ENCODE data around the gene GFOD1.
"Not testable (repeated sequence)": the region's sequence is repeated elsewhere in the genome, so short reads cannot be mapped to it uniquely, and the experiment has no call there.

Gene GFOD1

DNA sequence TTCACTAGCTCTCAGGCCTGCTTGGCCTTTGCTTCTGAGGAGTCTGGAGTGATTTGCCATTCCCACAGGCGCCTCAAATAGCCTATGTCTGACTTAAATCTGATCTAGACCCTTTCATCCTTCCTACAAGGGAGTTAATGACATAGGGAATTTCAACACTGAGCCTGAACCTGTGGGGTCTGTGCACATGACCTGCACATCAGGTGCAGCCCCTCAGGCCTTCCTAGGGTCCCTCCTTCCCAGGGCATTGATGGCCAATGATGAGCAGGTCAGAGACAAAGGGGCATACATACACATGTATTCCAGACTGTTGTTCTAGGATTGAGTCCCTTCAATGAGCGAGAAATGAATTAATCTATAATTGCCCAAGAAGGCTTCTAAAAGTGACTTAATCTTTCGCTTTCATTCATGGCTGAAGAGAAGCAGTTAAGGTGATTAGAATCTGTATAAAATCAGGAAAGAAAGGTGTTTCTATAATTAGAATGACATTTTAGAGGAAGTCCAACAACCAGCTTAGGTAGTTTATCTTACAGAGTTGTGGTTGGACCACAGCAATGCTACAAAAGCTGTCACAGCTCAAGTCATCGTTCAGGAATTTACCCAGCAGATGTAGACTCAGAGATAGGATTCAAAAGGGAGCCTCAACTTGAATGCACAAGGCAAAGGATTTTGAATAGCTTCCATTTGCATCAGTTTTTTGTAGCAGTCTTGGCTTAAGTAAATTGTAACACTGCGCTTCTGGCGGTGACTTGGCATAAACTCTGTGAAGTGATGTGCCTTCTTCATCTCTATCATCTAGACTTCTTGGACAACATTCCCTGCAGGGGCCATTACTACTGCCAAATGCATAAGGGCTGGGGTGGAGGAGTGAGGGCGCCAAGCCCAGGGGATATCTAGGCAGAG is 132.1 kb downstream of the GFOD1 start:
- DNase-seq (ENCODE audit: low read depth in 2 of 2): no peak

DNA sequence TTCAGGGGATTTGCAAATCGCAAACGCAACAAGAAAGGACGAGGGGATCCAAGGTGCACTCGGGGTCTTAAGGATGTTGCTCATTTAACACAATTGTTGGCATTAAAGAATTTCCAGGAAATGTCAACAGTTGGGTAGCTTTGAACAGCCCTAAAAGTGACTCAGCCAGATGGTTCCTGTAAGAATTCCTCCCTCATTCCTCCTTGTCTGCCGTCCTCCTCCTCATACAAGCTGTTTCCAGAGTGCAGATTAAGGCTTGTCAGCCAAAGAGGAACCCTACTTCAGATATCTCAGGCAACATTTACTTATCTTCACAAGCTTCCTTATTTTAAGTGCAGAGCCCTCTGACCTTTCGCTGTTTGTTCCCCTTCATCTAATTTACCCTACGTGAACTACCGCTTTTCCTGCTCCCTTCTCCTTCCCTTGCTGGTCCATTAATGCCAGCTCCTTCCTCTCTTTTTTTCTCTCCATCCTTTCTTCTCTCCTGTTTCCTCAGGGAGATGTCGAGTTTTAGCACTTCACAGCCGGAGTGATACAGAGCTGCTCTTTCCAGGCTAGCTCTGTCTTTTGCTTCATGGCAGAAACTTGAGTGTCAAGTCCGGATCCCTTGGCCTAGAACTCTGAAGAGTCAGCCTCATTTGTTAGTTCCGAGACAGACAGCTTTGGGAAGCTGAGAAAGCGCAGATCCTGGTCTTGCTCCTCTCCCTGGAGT is 132.9 kb downstream of the GFOD1 start:
- no peak for DNase-seq (ENCODE audit: low read depth in 2 of 2)

- DNase-seq (ENCODE audit: low read depth in 2 of 2): no peak
Measured at GRCh38 chr6:13352165-13352564, 135.2 kb downstream of the GFOD1 start.

GRCh38 chr6:13351271-13351670 is 136.1 kb downstream of the GFOD1 start:
- no peak for DNase-seq (ENCODE audit: low read depth in 2 of 2)

DNA sequence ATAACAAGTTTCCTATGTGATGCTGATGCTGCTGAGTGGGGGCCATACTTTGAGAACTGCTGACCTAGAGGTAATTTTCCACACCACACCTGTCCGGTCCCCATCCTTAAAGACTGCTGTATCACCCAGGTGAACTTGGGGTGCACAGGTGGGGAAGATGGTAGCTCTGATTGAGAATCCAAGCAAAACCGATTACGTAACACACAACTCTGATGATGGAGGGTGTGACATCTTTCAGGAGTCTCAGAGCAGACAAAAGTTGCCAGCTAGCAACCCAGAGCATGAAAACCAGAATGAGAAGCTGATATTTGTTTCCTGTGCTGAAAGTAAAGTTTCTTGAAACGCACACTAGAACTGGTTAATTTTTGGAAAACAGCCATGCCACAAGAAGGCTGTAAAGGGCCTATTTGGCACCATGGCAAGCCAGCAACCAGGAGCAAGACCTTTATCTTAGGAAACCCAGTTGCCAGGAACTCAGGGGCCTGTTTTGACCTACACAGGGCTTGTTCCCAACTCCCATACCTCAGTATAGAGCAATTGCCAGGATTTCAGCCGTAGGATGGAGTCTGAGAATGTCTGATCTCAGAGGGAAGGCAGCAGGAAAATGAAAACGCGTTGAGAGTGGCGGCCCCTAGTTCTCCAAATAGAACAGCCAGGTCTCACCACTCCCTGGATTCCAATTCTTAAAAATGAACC is 137.4 kb downstream of the GFOD1 start:
- no peak for DNase-seq (ENCODE audit: low read depth in 2 of 2)

DNA sequence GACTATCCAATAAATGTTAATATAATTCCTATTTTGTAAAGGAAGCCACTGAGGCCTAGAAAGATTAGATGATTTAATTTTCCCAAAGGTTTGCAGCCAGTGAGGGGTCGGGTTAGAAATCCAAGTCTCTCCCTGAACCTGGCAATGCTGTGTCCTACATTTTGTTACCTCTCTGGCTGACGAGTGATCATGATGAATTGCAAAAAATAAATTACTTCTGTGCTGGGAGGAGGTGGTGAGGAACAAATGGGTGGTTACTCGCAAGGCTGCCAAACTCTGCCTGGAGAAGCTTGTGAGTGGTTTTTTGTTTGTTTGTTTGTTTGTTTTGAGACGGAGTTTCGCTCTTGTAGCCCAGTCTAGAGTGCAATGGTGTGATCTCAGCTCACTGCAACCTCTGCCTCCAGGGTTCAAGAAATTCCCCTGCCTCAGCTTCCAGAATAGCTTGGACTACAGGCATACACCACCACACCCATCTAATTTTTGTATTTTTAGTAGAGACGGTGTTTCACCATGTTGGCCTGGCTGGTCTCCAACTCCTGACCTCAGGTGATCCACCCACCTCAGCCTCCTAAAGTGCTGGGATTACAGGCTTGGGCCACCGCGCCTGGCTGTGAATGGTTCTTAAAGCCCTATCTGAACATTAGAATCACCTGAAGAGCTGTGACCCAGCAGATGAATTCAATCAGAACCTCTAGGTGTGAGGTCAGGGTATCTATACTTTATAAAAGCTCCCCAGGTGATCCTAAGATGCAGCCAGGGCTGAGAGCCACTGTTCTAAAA is 138.9 kb downstream of the GFOD1 start:
- DNase-seq (ENCODE audit: low read depth in 2 of 2): no peak

DNA sequence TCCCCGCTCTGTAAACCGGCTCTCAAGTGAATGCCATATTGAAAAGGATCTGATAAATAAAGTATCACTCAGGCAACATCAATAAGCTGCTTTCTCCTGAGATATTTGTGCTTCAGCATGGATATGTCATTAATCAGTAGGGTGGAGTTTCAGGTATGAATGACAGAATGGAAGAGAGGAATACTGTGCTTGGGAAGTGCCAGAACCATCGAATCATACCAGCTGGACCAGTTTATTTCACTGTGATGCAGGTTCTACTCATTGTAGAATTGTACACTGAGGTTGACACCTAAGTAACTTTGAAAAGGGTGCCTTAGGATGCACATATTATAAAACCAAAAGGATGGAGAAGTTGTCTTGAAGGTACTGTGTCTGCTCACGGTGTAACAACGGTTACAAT is 141.2 kb downstream of the GFOD1 start:
- no peak for DNase-seq (ENCODE audit: low read depth in 2 of 2)

- DNase-seq (ENCODE audit: low read depth in 2 of 2): no peak
Measured at GRCh38 chr6:13342414-13343019, 144.9 kb downstream of the GFOD1 start.

DNA sequence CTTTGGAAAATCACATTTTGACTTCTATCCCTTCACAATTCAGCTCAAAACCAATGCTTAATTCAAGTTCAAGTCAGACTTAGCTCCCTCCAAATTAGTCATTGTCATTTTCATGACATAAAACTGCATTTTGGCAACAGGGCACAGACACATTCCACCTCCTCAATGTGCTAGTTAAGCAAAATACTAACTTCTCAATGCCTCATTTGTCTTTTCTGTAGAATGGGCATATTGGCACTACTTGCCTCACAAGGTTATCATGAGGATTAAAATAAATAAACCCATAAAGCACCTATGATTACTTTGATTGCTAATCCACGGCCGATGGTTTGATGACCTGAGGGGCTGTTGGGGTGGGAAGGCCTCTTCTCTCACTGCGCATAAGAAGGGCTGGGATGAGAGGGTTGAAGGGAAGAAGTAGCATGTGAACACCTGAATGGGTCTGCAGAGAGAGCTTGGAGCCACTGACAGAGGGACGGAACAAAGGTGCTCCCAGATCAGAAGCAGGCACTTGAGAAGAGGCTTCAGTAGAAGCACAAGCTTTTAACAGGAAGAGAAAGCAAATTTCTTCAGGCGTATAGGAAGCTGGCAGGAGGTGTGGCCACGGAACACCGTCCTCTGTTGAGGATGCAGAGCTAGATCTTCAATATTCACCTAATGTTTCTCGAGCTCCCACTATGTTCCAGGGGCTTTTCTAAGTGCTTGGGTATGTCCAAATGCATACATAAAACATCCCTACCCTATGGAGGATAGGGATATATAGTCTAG is 147.4 kb downstream of the GFOD1 start:
- DNase-seq (ENCODE audit: low read depth in 2 of 2): no peak

GRCh38 chr6:13338038-13338437 is 149.4 kb downstream of the GFOD1 start:
- DNase-seq (ENCODE audit: low read depth in 2 of 2): no peak

GRCh38 chr6:13336553-13336952 is 150.8 kb downstream of the GFOD1 start:
- DNase-seq (ENCODE audit: low read depth in 2 of 2): peak; percentile 62 to 79

DNA sequence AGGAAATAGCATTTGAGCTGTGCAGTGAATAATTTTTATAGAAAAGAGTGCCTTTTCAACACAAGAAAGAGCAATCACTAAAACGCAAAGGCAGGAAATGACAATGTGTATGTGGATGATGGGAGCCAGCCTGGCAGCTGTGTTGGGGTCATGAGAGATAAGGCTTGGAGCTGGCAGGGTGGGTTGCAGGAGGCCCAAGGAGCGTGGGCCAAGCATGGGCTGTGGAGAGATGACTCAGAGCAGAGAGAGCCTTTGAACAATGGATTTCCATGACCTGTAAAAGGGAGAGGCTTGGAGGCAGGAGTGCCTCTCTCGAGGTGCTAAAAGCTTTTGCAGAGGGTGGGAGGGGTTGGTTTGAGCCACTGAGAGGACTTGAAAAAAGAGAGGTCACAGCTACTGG is 152.4 kb downstream of the GFOD1 start:
- no peak for DNase-seq (ENCODE audit: low read depth in 2 of 2)

GRCh38 chr6:13332349-13332706 is 155.1 kb downstream of the GFOD1 start:
- DNase-seq (ENCODE audit: low read depth in 2 of 2): no peak

DNA sequence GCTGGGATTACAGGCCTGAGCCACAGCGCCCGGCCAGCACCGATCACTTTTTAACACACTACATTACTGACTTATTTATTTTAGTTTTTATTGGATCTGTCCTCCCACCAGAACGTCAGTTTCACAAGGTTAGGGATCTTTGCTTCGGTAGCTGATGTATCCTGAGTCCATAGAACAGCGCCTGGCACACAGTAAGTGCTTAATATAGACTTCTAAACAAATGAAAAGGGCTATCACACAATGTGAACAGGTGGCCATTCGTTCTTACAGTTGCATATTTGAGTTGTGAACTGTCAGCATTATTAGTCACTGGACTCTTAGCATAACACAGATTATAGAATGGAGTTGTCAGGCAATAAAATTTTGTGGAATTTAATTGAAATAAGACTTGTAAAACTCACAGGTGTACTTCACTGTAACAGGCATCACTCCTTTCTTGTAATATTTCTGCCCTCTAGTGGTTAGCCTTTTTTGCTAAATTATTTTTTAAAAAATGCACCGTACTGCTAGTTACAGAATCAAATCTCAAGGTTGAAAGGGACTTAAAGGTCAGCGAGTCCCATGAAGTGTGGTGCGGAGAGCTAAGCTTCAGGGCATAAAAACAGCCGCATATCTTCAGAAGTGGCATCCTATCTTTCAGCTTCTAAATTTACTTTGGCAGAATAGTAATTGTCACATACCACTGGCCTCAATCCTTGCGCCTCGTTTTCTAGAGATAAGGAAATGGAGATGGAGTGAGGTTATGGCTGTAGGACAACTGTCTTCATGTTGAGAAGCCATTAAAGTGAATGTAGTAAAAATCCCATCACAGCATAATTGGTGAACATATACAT is 155.7 kb downstream of the GFOD1 start:
- DNase-seq (ENCODE audit: low read depth in 2 of 2): no peak

GRCh38 chr6:13328875-13329183 is 158.6 kb downstream of the GFOD1 start:
- no peak for DNase-seq (ENCODE audit: low read depth in 2 of 2)

- peak; percentile 91 for DNase-seq (ENCODE audit: low read depth in 2 of 2)
Measured at GRCh38 chr6:13328076-13328874, 159.1 kb downstream of the GFOD1 start, which contains the start of gene TBC1D7. Gene TBC1D7 (minus strand): TSS chr6:13328537. CDS start chr6:13326898, 1,639 bp downstream.

- DNase-seq (ENCODE audit: low read depth in 2 of 2): no peak
Measured at GRCh38 chr6:13327691-13328075, 159.7 kb downstream of the GFOD1 start.

- not testable (repeated sequence) for DNase-seq (ENCODE audit: low read depth in 2 of 2)
Measured at GRCh38 chr6:13326031-13326586, 161.3 kb downstream of the GFOD1 start.
